K562 (cell line): ENCODE measurements around the gene DRAXIN. TPM values are rescaled to one million over a fixed set of nuclear protein-coding genes. Genes with fewer than 3 reads are reported as not detected.

Source experiments
- CREM ChIP-seq: IDR thresholded peaks from 2 replicates; pipeline ENCODE4 v1.6.1; 2014; ENCODE audit warnings: antibody characterized with exemption, low read depth
- CTBP1 ChIP-seq: fragments of 450-650 bp; IDR thresholded peaks from 2 replicates; pipeline ENCODE4 v1.6.1; 2016; ENCODE audit warnings: borderline replicate concordance
- JUNB ChIP-seq: fragments of 450-650 bp; formaldehyde crosslinking; conservative IDR thresholded peaks from 2 replicates; pipeline ENCODE4 v1.4.0; 2020; ENCODE audit warnings: mild to moderate bottlenecking
- REST ChIP-seq, 2 experiments: fragments of 450-650 bp; formaldehyde crosslinking in 1 of 2; IDR thresholded peaks; 2 replicates each; pipeline versions ENCODE4 v1.4.0 to v1.6.1; 2014 to 2020; ENCODE audit warnings: mild to moderate bottlenecking in 2 of 2, borderline replicate concordance in 1 of 2, low read depth in 1 of 2
- polyA plus RNA-seq, 8 experiments: library from polyadenylated mRNA; depleted of rRNA in 4 of 8; stranded (reverse) in 5 of 8; unstranded in 3 of 8; fragments of >200 nt; fragmentation: Nextera tagmentation in 2 of 8; fragmentation: Illumina TruSeq in 1 of 8; extraction: Ambion mirVana in 2 of 8; extraction: Trizol in 1 of 8; gene quantifications; 2 replicates each; pipeline versions ENCODE4 v1.2.1 to v1.2.3, GENCODE V29; 2011 to 2014; ENCODE audit warnings: inconsistent platforms in 1 of 8, missing spikeins in 1 of 8
- total RNA-seq, 7 experiments: library from RNA; depleted of rRNA in 6 of 7; stranded (reverse); fragments of >200 nt in 6 of 7; fragmentation: Illumina TruSeq in 2 of 7; extraction: Trizol in 2 of 7; gene quantifications; 2 replicates each; pipeline versions ENCODE4 v1.2.1 to v1.2.3, GENCODE V29; 2011 to 2021; ENCODE audit warnings: low replicate concordance in 1 of 7
- TF ChIP-seq, protein P1 (sequence below): fragments of 450-650 bp; IDR thresholded peaks from 2 replicates; pipeline ENCODE4 v1.6.1; 2016; ENCODE audit warnings: mild to moderate bottlenecking, moderate library complexity
- TF ChIP-seq, protein P2 (sequence below): fragments of 200-800 bp; sonication (Bioruptor generic); IDR thresholded peaks from 2 replicates; pipeline ENCODE4 v1.6.1; 2017; ENCODE audit warnings: missing genetic modification characterization, missing compliant biosample characterization

Gene DRAXIN
- total and polyA plus RNA-seq, 9 of the 15 experiments (the other 6 are each of a cell fraction or from before 2014, with no cell fraction given) = 0.01 to 0.04 (median 0.01) TPM; not detected in 6

GRCh38 chr1:11761988-11762406 lies 70.5 kb downstream of the DRAXIN start, which contains the start of gene C1orf167 (continued):
- TF ChIP-seq REST (IDR thresholded peaks at IDR 0.05; ENCODE audit: borderline replicate concordance) (peak; percentile 17; the same call in 1 of the 2 replicates), REST (CRISPR knock-in tag; IDR thresholded peaks at IDR 0.05; ENCODE audit: low read depth) (no peak), JUNB (CRISPR knock-in tag) (no peak), CTBP1 (peak; percentile 35; the same call in 1 of the 2 replicates), CREM (0 out of 2 replicates have a peak, but pooled peaks have one; percentile 11)
- TF ChIP-seq, protein P1, sequence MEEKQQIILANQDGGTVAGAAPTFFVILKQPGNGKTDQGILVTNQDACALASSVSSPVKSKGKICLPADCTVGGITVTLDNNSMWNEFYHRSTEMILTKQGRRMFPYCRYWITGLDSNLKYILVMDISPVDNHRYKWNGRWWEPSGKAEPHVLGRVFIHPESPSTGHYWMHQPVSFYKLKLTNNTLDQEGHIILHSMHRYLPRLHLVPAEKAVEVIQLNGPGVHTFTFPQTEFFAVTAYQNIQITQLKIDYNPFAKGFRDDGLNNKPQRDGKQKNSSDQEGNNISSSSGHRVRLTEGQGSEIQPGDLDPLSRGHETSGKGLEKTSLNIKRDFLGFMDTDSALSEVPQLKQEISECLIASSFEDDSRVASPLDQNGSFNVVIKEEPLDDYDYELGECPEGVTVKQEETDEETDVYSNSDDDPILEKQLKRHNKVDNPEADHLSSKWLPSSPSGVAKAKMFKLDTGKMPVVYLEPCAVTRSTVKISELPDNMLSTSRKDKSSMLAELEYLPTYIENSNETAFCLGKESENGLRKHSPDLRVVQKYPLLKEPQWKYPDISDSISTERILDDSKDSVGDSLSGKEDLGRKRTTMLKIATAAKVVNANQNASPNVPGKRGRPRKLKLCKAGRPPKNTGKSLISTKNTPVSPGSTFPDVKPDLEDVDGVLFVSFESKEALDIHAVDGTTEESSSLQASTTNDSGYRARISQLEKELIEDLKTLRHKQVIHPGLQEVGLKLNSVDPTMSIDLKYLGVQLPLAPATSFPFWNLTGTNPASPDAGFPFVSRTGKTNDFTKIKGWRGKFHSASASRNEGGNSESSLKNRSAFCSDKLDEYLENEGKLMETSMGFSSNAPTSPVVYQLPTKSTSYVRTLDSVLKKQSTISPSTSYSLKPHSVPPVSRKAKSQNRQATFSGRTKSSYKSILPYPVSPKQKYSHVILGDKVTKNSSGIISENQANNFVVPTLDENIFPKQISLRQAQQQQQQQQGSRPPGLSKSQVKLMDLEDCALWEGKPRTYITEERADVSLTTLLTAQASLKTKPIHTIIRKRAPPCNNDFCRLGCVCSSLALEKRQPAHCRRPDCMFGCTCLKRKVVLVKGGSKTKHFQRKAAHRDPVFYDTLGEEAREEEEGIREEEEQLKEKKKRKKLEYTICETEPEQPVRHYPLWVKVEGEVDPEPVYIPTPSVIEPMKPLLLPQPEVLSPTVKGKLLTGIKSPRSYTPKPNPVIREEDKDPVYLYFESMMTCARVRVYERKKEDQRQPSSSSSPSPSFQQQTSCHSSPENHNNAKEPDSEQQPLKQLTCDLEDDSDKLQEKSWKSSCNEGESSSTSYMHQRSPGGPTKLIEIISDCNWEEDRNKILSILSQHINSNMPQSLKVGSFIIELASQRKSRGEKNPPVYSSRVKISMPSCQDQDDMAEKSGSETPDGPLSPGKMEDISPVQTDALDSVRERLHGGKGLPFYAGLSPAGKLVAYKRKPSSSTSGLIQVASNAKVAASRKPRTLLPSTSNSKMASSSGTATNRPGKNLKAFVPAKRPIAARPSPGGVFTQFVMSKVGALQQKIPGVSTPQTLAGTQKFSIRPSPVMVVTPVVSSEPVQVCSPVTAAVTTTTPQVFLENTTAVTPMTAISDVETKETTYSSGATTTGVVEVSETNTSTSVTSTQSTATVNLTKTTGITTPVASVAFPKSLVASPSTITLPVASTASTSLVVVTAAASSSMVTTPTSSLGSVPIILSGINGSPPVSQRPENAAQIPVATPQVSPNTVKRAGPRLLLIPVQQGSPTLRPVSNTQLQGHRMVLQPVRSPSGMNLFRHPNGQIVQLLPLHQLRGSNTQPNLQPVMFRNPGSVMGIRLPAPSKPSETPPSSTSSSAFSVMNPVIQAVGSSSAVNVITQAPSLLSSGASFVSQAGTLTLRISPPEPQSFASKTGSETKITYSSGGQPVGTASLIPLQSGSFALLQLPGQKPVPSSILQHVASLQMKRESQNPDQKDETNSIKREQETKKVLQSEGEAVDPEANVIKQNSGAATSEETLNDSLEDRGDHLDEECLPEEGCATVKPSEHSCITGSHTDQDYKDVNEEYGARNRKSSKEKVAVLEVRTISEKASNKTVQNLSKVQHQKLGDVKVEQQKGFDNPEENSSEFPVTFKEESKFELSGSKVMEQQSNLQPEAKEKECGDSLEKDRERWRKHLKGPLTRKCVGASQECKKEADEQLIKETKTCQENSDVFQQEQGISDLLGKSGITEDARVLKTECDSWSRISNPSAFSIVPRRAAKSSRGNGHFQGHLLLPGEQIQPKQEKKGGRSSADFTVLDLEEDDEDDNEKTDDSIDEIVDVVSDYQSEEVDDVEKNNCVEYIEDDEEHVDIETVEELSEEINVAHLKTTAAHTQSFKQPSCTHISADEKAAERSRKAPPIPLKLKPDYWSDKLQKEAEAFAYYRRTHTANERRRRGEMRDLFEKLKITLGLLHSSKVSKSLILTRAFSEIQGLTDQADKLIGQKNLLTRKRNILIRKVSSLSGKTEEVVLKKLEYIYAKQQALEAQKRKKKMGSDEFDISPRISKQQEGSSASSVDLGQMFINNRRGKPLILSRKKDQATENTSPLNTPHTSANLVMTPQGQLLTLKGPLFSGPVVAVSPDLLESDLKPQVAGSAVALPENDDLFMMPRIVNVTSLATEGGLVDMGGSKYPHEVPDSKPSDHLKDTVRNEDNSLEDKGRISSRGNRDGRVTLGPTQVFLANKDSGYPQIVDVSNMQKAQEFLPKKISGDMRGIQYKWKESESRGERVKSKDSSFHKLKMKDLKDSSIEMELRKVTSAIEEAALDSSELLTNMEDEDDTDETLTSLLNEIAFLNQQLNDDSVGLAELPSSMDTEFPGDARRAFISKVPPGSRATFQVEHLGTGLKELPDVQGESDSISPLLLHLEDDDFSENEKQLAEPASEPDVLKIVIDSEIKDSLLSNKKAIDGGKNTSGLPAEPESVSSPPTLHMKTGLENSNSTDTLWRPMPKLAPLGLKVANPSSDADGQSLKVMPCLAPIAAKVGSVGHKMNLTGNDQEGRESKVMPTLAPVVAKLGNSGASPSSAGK = peak; percentile 88
- TF ChIP-seq, protein P2, sequence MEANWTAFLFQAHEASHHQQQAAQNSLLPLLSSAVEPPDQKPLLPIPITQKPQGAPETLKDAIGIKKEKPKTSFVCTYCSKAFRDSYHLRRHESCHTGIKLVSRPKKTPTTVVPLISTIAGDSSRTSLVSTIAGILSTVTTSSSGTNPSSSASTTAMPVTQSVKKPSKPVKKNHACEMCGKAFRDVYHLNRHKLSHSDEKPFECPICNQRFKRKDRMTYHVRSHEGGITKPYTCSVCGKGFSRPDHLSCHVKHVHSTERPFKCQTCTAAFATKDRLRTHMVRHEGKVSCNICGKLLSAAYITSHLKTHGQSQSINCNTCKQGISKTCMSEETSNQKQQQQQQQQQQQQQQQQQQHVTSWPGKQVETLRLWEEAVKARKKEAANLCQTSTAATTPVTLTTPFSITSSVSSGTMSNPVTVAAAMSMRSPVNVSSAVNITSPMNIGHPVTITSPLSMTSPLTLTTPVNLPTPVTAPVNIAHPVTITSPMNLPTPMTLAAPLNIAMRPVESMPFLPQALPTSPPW (CRISPR knock-in tag) = peak; percentile 53; the same call in 1 of the 2 replicates
